Hepatocyte (in vitro differentiated cells): Measurements from ENCODE around the gene ANO6. TPM values are rescaled to one million over a fixed set of nuclear protein-coding genes. Genes with fewer than 3 reads are reported as not detected.
A peak's percentile ranks its signal among the peaks of the same experiment; 100 is the strongest.

ENCODE experiments used
- DNase-seq: peaks from one replicate; pipeline ENCODE4 v3.0.0-alpha.2; 2016; ENCODE audit warnings: low spot score
- H2AFZ ChIP-seq: fragments of 200-600 bp; sonication (generic); 2 replicates; pipeline ENCODE4 v1.6.0; 2016; ENCODE audit warnings: antibody characterized with exemption, mild to moderate bottlenecking
- H3K27ac ChIP-seq: fragments of 200-600 bp; sonication (generic); 2 replicates; pipeline ENCODE4 v1.5.1; 2016; ENCODE audit warnings: mild to moderate bottlenecking
- H3K27me3 ChIP-seq: fragments of 200-600 bp; sonication (generic); 2 replicates; pipeline ENCODE4 v1.6.1; 2016
- H3K36me3 ChIP-seq: fragments of 200-600 bp; sonication (generic); replicated peaks from 2 replicates; pipeline ENCODE4 v1.5.1; 2016; ENCODE audit warnings: low read depth; ENCODE audit not compliant: insufficient read depth
- H3K4me1 ChIP-seq: fragments of 200-600 bp; sonication (generic); 2 replicates; pipeline ENCODE4 v1.5.1; 2016; ENCODE audit warnings: mild to moderate bottlenecking, moderate library complexity; ENCODE audit not compliant: insufficient read depth
- H3K4me2 ChIP-seq: fragments of 200-600 bp; sonication (generic); 2 replicates; pipeline ENCODE4 v1.6.0; 2016
- H3K4me3 ChIP-seq: fragments of 200-600 bp; sonication (generic); 2 replicates; pipeline ENCODE4 v1.5.1; 2016; ENCODE audit warnings: mild to moderate bottlenecking
- H3K79me2 ChIP-seq: fragments of 200-600 bp; sonication (generic); 2 replicates; pipeline ENCODE4 v1.6.0; 2017; ENCODE audit warnings: mild to moderate bottlenecking
- H3K9me2 ChIP-seq: fragments of 200-600 bp; sonication (generic); replicated peaks from 2 replicates; pipeline ENCODE4 v1.6.0; 2017; ENCODE audit warnings: mild to moderate bottlenecking; ENCODE audit not compliant: insufficient read depth
- H3K9me3 ChIP-seq: fragments of 200-600 bp; sonication (generic); 2 replicates; pipeline ENCODE4 v1.5.1; 2016; ENCODE audit warnings: low read depth, mild to moderate bottlenecking
- H4K20me1 ChIP-seq: fragments of 200-600 bp; sonication (generic); 2 replicates; pipeline ENCODE4 v1.6.0; 2016; ENCODE audit warnings: mild to moderate bottlenecking; ENCODE audit not compliant: insufficient read depth, poor library complexity, severe bottlenecking
- CTCF ChIP-seq: fragments of 200-600 bp; sonication (generic); IDR thresholded peaks from 2 replicates; pipeline ENCODE4 v1.5.1; 2016; ENCODE audit warnings: antibody characterized with exemption, mild to moderate bottlenecking; ENCODE audit not compliant: poor library complexity
- EZH2 ChIP-seq: fragments of 200-600 bp; sonication (generic); IDR thresholded peaks from 2 replicates; pipeline ENCODE4 v1.6.1; 2016; ENCODE audit warnings: antibody characterized with exemption, mild to moderate bottlenecking, borderline replicate concordance
- EZH2phosphoT487 ChIP-seq: fragments of 200-600 bp; sonication (generic); IDR thresholded peaks from one replicate; pipeline ENCODE4 v1.6.1; 2018; ENCODE audit warnings: antibody characterized with exemption, mild to moderate bottlenecking, low read depth, moderate library complexity; ENCODE audit not compliant: unreplicated experiment, severe bottlenecking
- WGBS: methylation state at CpG from one replicate; pipeline ENCODE4 v1.1.6; 2016; ENCODE audit warnings: low lambda C conversion rate; ENCODE audit errors: missing lambda C conversion rate; 5-methylcytosine and 5-hydroxymethylcytosine counted together
- polyA plus RNA-seq: library from polyadenylated mRNA; unstranded; fragments of >200 nt; fragmentation: Nextera tagmentation; extraction: Ambion mirVana; gene quantifications from 2 replicates; pipeline ENCODE4 v1.2.1, GENCODE V29; 2016
- total RNA-seq: library from RNA; depleted of rRNA; stranded (reverse); fragments of >200 nt; gene quantifications from 2 replicates; pipeline ENCODE4 v1.2.3, GENCODE V29; 2014

ANO6 gene
- total and polyA plus RNA-seq, 2 experiments from 2014 or later, result 50.4 to 82.2 TPM

GRCh38 chr12:45339035-45339434 lies 123.1 kb downstream of the ANO6 start:
- Histone ChIP-seq H3K4me1 (peaks cover 14% of the 10 kb centered on the region), H3K27ac (no peak overlapping the region), H3K36me3 (no peaks in the 10 kb centered on the region), H3K79me2 (no peaks in the 10 kb centered on the region), H3K9me3 (no peaks in the 10 kb centered on the region), H4K20me1 (no peaks in the 10 kb centered on the region), H3K9me2 (no peaks in the 10 kb centered on the region), H3K27me3 (no peaks in the 10 kb centered on the region), H3K4me3 (no peak overlapping the region), H3K4me2 (no peak overlapping the region), H2AFZ (no peak overlapping the region)
- no peak for DNase-seq
- TF ChIP-seq EZH2 (no peak), CTCF (no peak), EZH2phosphoT487 (no peak)

GRCh38 chr12:45342171-45342570 lies 126.3 kb downstream of the ANO6 start:
- Histone ChIP-seq H3K4me3 (no peak overlapping the region), H2AFZ (no peak overlapping the region), H3K9me2 (no peaks in the 10 kb centered on the region), H4K20me1 (no peaks in the 10 kb centered on the region), H3K4me2 (no peak overlapping the region), H3K36me3 (no peaks in the 10 kb centered on the region), H3K27ac (no peak overlapping the region), H3K79me2 (peaks cover 6% of the 10 kb centered on the region), H3K4me1 (peaks cover 9% of the 10 kb centered on the region), H3K27me3 (no peaks in the 10 kb centered on the region), H3K9me3 (no peaks in the 10 kb centered on the region)
- 80% methylated on average over 3 of the region's 3 CpGs for WGBS
- TF ChIP-seq CTCF (no peak), EZH2phosphoT487 (no peak), EZH2 (no peak)
- DNase-seq, result no peak

- H3K4me2 ChIP-seq, result no peak overlapping the region
- H2AFZ ChIP-seq, result no peak overlapping the region
- no peak for DNase-seq
- no peaks in the 10 kb centered on the region for H3K27me3 ChIP-seq
- no peaks in the 10 kb centered on the region for H3K9me3 ChIP-seq
- no peak overlapping the region for H3K27ac ChIP-seq
- peaks cover 6% of the 10 kb centered on the region for H3K79me2 ChIP-seq
- H3K9me2 ChIP-seq, result no peaks in the 10 kb centered on the region
- TF ChIP-seq EZH2, result no peak
- no peak for TF ChIP-seq CTCF
- no peak for TF ChIP-seq EZH2phosphoT487
- no peaks in the 10 kb centered on the region for H4K20me1 ChIP-seq
- no peaks in the 10 kb centered on the region for H3K36me3 ChIP-seq
- H3K4me1 ChIP-seq, result peaks cover 9% of the 10 kb centered on the region
- H3K4me3 ChIP-seq, result no peak overlapping the region
- 97% methylated on average over 2 of the region's 2 CpGs for WGBS
These were observed 127.0 kb downstream of the ANO6 start for GRCh38 chr12:45342848-45343247.

- no peak overlapping the region for H3K4me2 ChIP-seq
- no peak overlapping the region for H3K4me3 ChIP-seq
- H3K9me2 ChIP-seq, result no peaks in the 10 kb centered on the region
- peaks cover 9% of the 10 kb centered on the region for H3K4me1 ChIP-seq
- no peaks in the 10 kb centered on the region for H3K36me3 ChIP-seq
- DNase-seq, result peak; percentile 24
- H2AFZ ChIP-seq, result no peak overlapping the region
- H3K9me3 ChIP-seq, result no peaks in the 10 kb centered on the region
- 90% methylated on average over 6 of the region's 6 CpGs for WGBS
- no peak overlapping the region for H3K27ac ChIP-seq
- H3K79me2 ChIP-seq, result peaks cover 6% of the 10 kb centered on the region
- no peaks in the 10 kb centered on the region for H4K20me1 ChIP-seq
- no peaks in the 10 kb centered on the region for H3K27me3 ChIP-seq
- TF ChIP-seq EZH2phosphoT487, result no peak
- no peak for TF ChIP-seq EZH2
- TF ChIP-seq CTCF, result no peak
These were observed 127.6 kb downstream of the ANO6 start for GRCh38 chr12:45343269-45344051.
